OCI-LY1 (cell line): ENCODE results near the gene IPCEF1.

Experiments used
- H2AFZ ChIP-seq: fragments of 200-600 bp; sonication (generic), shearing (Covaris generic); 2 replicates; pipeline ENCODE4 v1.6.0; 2014; ENCODE audit warnings: antibody characterized with exemption, mild to moderate bottlenecking, low read length
- H3F3A ChIP-seq: fragments of 200-600 bp; sonication (generic), shearing (Covaris generic); 2 replicates; pipeline ENCODE4 v1.6.0; 2014; ENCODE audit warnings: mild to moderate bottlenecking, antibody characterized with exemption, low read length, moderate library complexity; ENCODE audit not compliant: insufficient read depth
- H3K27ac ChIP-seq: fragments of 200-600 bp; sonication (generic); 2 replicates; pipeline ENCODE4 v1.5.1; 2014; ENCODE audit warnings: low read length, mixed run types, mild to moderate bottlenecking, low read depth; ENCODE audit not compliant: poor library complexity, severe bottlenecking
- H3K27me3 ChIP-seq: fragments of 200-600 bp; sonication (generic); 2 replicates; pipeline ENCODE4 v1.6.0; 2014; ENCODE audit warnings: antibody characterized with exemption, mild to moderate bottlenecking, low read length, moderate library complexity; ENCODE audit not compliant: insufficient read depth
- H3K36me3 ChIP-seq: fragments of 200-600 bp; sonication (generic); 2 replicates; pipeline ENCODE4 v1.6.1; 2014; ENCODE audit warnings: mild to moderate bottlenecking, antibody characterized with exemption, low read length, moderate library complexity, mixed read lengths; ENCODE audit not compliant: insufficient read depth
- H3K4me1 ChIP-seq: fragments of 200-600 bp; sonication (generic); 2 replicates; pipeline ENCODE4 v1.5.1; 2014; ENCODE audit warnings: mild to moderate bottlenecking, low read length, moderate library complexity; ENCODE audit not compliant: insufficient read depth, severe bottlenecking
- H3K4me2 ChIP-seq: fragments of 200-600 bp; sonication (generic), shearing (Covaris generic); 2 replicates; pipeline ENCODE4 v1.6.1; 2014; ENCODE audit warnings: low read length
- H3K4me3 ChIP-seq: fragments of 200-600 bp; sonication (generic); 2 replicates; pipeline ENCODE4 v1.5.1; 2014; ENCODE audit warnings: low read length, low read depth, mild to moderate bottlenecking, mixed read lengths; ENCODE audit not compliant: poor library complexity, severe bottlenecking
- H3K79me2 ChIP-seq: fragments of 200-600 bp; shearing (Covaris generic); 2 replicates; pipeline ENCODE4 v1.6.1; 2016; ENCODE audit warnings: mixed run types, low read length, mixed read lengths; ENCODE audit not compliant: insufficient read depth
- H3K9ac ChIP-seq: fragments of 200-600 bp; sonication (generic), shearing (Covaris generic); 2 replicates; pipeline ENCODE4 v1.6.1; 2014; ENCODE audit warnings: mild to moderate bottlenecking, low read length, mixed read lengths
- H3K9me2 ChIP-seq: fragments of 200-600 bp; sonication (generic), shearing (Covaris generic); 2 replicates; pipeline ENCODE4 v1.6.1; 2014; ENCODE audit warnings: low read depth, mild to moderate bottlenecking, low read length, mixed read lengths
- H3K9me3 ChIP-seq: fragments of 200-600 bp; shearing (Covaris generic); 2 replicates; pipeline ENCODE4 v1.6.1; 2014; ENCODE audit warnings: low read length, mixed read lengths
- H4K20me1 ChIP-seq: fragments of 200-600 bp; sonication (generic), shearing (Covaris generic); 2 replicates; pipeline ENCODE4 v1.6.0; 2016; ENCODE audit warnings: mild to moderate bottlenecking, low read length; ENCODE audit not compliant: insufficient read depth
- EZH2 ChIP-seq: fragments of 200-600 bp; sonication (generic), shearing (Covaris generic); IDR thresholded peaks from 2 replicates; pipeline ENCODE4 v1.8.0; 2017; ENCODE audit warnings: borderline replicate concordance, mixed run types, mild to moderate bottlenecking, antibody characterized with exemption, low read length, moderate library complexity, mixed read lengths
- TF ChIP-seq, protein P1 (sequence below): fragments of 200-600 bp; sonication (generic), shearing (Covaris generic); IDR thresholded peaks from 2 replicates; pipeline ENCODE4 v1.5.1; 2017; ENCODE audit warnings: mild to moderate bottlenecking, antibody characterized with exemption, low read length, moderate library complexity, mixed read lengths

IPCEF1 gene

DNA sequence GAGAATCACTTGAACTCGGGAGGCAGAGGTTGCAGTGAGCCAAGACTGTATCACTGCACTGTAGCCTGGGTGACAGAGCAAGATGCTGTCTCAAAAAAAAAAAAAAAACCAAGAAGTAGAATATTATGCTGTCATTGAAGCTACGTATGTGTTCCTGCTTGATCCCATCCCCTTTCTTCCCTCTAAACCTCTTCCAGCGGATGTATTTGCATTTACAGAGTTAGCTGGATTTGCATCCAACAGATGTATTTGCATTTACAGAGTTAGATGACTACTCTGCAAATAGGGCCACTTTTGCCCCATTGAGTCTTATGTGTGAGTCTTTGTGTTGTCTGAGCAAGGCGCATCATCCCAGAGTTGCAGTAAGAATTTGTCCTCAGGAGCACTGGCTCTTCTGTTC, 24.9 kb upstream of the IPCEF1 start:
- Histone ChIP-seq H3K9me3 (no peaks in the 10 kb centered on the region), H3K79me2 (no peaks in the 10 kb centered on the region), H3K36me3 (no peaks in the 10 kb centered on the region), H3K4me3 (no peak overlapping the region), H3K4me2 (no peak overlapping the region), H3K4me1 (no peaks in the 10 kb centered on the region), H2AFZ (no peak overlapping the region), H3K9me2 (no peaks in the 10 kb centered on the region), H4K20me1 (no peaks in the 10 kb centered on the region), H3K9ac (no peak overlapping the region), H3K27me3 (no peaks in the 10 kb centered on the region), H3F3A (no peaks in the 10 kb centered on the region), H3K27ac (no peak overlapping the region)
- TF ChIP-seq, protein P1, sequence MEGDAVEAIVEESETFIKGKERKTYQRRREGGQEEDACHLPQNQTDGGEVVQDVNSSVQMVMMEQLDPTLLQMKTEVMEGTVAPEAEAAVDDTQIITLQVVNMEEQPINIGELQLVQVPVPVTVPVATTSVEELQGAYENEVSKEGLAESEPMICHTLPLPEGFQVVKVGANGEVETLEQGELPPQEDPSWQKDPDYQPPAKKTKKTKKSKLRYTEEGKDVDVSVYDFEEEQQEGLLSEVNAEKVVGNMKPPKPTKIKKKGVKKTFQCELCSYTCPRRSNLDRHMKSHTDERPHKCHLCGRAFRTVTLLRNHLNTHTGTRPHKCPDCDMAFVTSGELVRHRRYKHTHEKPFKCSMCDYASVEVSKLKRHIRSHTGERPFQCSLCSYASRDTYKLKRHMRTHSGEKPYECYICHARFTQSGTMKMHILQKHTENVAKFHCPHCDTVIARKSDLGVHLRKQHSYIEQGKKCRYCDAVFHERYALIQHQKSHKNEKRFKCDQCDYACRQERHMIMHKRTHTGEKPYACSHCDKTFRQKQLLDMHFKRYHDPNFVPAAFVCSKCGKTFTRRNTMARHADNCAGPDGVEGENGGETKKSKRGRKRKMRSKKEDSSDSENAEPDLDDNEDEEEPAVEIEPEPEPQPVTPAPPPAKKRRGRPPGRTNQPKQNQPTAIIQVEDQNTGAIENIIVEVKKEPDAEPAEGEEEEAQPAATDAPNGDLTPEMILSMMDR, result no peak
- no peak for TF ChIP-seq EZH2

- H3K4me3 ChIP-seq, result no peak overlapping the region
- H3K9me2 ChIP-seq, result no peaks in the 10 kb centered on the region
- H3K79me2 ChIP-seq, result no peaks in the 10 kb centered on the region
- no peak for TF ChIP-seq EZH2
- TF ChIP-seq, protein P1, result no peak
- H4K20me1 ChIP-seq, result no peaks in the 10 kb centered on the region
- no peaks in the 10 kb centered on the region for H3K27me3 ChIP-seq
- H3K27ac ChIP-seq, result no peak overlapping the region
- no peaks in the 10 kb centered on the region for H3F3A ChIP-seq
- no peak overlapping the region for H3K4me2 ChIP-seq
- H3K9ac ChIP-seq, result no peak overlapping the region
- H3K36me3 ChIP-seq, result no peaks in the 10 kb centered on the region
- no peaks in the 10 kb centered on the region for H3K4me1 ChIP-seq
- H2AFZ ChIP-seq, result no peak overlapping the region
- no peaks in the 10 kb centered on the region for H3K9me3 ChIP-seq
Observed at GRCh38 chr6:154380741-154381140, 24.1 kb upstream of the IPCEF1 start.

DNA sequence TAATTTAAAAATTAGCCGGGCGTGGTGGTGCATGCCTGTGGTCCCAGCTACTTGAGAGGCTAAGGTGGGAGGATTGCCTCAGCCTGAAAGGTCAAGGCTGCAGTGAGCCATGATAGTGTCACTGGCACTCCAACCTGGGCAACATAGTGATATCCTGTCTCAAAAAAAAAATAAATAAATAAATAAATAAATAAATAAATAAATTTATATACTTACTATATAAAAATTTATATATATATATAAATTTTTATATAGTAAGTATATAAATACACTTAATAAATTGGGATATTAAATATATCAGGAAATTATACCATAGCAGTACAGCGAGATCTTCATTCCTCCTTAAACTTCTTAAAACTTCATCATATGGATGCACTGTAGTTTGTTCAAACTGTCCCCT, 23.0 kb upstream of the IPCEF1 start:
- Histone ChIP-seq H4K20me1 (no peaks in the 10 kb centered on the region), H3K9me3 (no peaks in the 10 kb centered on the region), H3K79me2 (no peaks in the 10 kb centered on the region), H3K27ac (no peak overlapping the region), H3K9ac (no peak overlapping the region), H3K9me2 (no peaks in the 10 kb centered on the region), H3K36me3 (no peaks in the 10 kb centered on the region), H3K4me3 (no peak overlapping the region), H3K4me2 (no peak overlapping the region), H3K27me3 (no peaks in the 10 kb centered on the region), H2AFZ (no peak overlapping the region), H3F3A (no peaks in the 10 kb centered on the region), H3K4me1 (no peaks in the 10 kb centered on the region)
- TF ChIP-seq, protein P1, result no peak
- no peak for TF ChIP-seq EZH2
